IPS DF 6.9 (cell line): ENCODE data around the gene ZNF543.
A peak's percentile ranks its signal among the peaks of the same experiment; 100 is the strongest.

Experiments used
- DNase-seq: peaks from one replicate; pipeline ENCODE4 v3.0.0-alpha.2; 2013; ENCODE audit warnings: low read depth, low spot score
- H3K27ac ChIP-seq: one replicate; pipeline ENCODE4 v1.5.1; 2013; ENCODE audit warnings: low read length, control low read depth
- H3K27me3 ChIP-seq: 2 replicates; pipeline ENCODE4 v1.6.1; 2013; ENCODE audit warnings: mild to moderate bottlenecking, low read length; ENCODE audit not compliant: control insufficient read depth, insufficient read depth
- H3K36me3 ChIP-seq: 2 replicates; pipeline ENCODE4 v1.6.1; 2013; ENCODE audit warnings: low read length; ENCODE audit not compliant: control insufficient read depth, insufficient read depth
- H3K4me1 ChIP-seq: 2 replicates; pipeline ENCODE4 v1.6.1; 2013; ENCODE audit warnings: low read length; ENCODE audit not compliant: control insufficient read depth, insufficient read depth
- H3K4me3 ChIP-seq: 2 replicates; pipeline ENCODE4 v1.5.1; 2013; ENCODE audit warnings: mild to moderate bottlenecking, low read length
- H3K9me3 ChIP-seq: 2 replicates; pipeline ENCODE4 v1.6.1; 2013; ENCODE audit warnings: low read length, inconsistent platforms; ENCODE audit not compliant: control insufficient read depth, insufficient read depth
- WGBS: extraction: QIAGEN DNeasy Blood & Tissue Kit; methylation state at CpG from one replicate; pipeline ENCODE4 v1.1.7; 2013; ENCODE audit warnings: mixed read lengths, missing lambda C conversion rate; ENCODE audit not compliant: insufficient read length, insufficient coverage; 5-methylcytosine and 5-hydroxymethylcytosine counted together

The ZNF543 gene

DNA sequence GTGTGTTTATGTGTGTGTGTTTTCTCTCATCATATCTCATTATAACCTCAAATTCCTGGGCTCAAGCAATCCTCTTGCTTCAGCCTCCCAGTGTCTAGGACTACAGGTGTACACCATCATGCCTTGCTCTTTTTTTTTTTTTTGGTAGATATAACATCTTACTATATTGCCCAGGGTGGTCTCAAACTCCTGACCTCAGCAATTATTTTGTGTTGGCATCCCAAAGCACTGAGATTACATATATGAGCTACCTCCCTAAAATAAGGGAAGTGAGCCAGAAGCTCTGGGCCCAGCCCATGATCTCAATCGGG is 448 bp upstream of the ZNF543 start:
- Histone ChIP-seq H3K36me3 (no peaks in the 10 kb centered on the region), H3K27me3 (no peaks in the 10 kb centered on the region), H3K9me3 (no peaks in the 10 kb centered on the region), H3K27ac (no peak overlapping the region), H3K4me1 (no peaks in the 10 kb centered on the region), H3K4me3 (peak overlapping the region; percentile 66; the same call in 1 of the 2 replicates)
- no CpG with 5 or more reads among the region's 1 CpG for WGBS
- no peak for DNase-seq

DNA sequence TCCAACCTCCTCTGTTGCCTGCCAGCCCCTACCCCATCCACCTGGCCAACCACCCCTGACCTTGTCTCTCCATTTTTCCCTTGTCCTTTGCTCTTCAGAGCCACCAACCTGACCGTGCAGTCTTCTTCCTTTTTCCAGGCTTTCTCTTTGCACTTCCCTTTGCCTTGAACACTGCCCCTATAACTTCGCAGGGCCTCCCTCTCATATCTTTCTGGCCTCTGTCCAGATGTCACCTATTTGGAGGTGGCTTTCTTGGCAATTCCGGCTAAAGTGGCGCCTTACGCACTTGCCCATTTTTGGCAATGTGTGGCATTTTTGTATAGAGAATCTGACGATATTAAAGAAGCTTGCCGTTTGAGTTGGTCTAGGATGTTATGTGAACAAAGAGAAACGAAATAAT is 844 bp downstream of the ZNF543 start:
- WGBS = no CpG with 5 or more reads among the region's 8 CpGs
- no peaks in the 10 kb centered on the region for H3K9me3 ChIP-seq
- H3K4me3 ChIP-seq = peak overlapping the region; percentile 66; the same call in 1 of the 2 replicates
- no peaks in the 10 kb centered on the region for H3K36me3 ChIP-seq
- no peaks in the 10 kb centered on the region for H3K4me1 ChIP-seq
- no peak overlapping the region for H3K27ac ChIP-seq
- DNase-seq = no peak
- H3K27me3 ChIP-seq = no peaks in the 10 kb centered on the region

GRCh38 chr19:57321751-57322150 is 1.5 kb downstream of the ZNF543 start:
- H3K36me3 ChIP-seq = peaks cover 2% of the 10 kb centered on the region; the same call in 1 of the 2 replicates
- H3K9me3 ChIP-seq = no peaks in the 10 kb centered on the region
- no CpG with 5 or more reads among the region's 3 CpGs for WGBS
- H3K4me1 ChIP-seq = no peaks in the 10 kb centered on the region
- no peak overlapping the region for H3K27ac ChIP-seq
- no peaks in the 10 kb centered on the region for H3K27me3 ChIP-seq
- no peak for DNase-seq
- no peak overlapping the region for H3K4me3 ChIP-seq

- Histone ChIP-seq H3K36me3 (peaks cover 12% of the 10 kb centered on the region; the same call in 1 of the 2 replicates), H3K27me3 (no peaks in the 10 kb centered on the region), H3K27ac (no peak overlapping the region), H3K4me1 (no peaks in the 10 kb centered on the region), H3K9me3 (no peaks in the 10 kb centered on the region), H3K4me3 (no peak overlapping the region)
- DNase-seq = no peak
Observed at GRCh38 chr19:57324992-57325391, 4.7 kb downstream of the ZNF543 start.

DNA sequence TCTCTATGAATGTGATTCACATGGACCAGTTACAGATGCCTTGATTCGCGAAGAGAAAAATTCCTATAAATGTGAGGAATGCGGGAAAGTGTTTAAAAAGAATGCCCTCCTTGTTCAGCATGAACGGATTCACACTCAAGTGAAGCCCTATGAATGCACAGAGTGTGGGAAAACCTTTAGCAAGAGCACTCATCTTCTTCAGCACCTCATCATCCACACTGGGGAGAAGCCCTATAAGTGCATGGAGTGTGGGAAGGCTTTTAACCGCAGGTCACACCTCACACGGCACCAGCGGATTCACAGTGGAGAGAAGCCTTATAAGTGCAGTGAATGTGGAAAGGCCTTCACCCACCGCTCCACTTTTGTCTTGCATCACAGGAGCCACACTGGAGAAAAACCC is 7.7 kb downstream of the ZNF543 start:
- H3K27me3 ChIP-seq = no peaks in the 10 kb centered on the region
- H3K4me3 ChIP-seq = no peak overlapping the region
- H3K9me3 ChIP-seq = no peaks in the 10 kb centered on the region
- no peak for DNase-seq
- peaks cover 12% of the 10 kb centered on the region; the same call in 1 of the 2 replicates for H3K36me3 ChIP-seq
- no CpG with 5 or more reads among the region's 8 CpGs for WGBS
- H3K4me1 ChIP-seq = no peaks in the 10 kb centered on the region
- H3K27ac ChIP-seq = no peak overlapping the region

DNA sequence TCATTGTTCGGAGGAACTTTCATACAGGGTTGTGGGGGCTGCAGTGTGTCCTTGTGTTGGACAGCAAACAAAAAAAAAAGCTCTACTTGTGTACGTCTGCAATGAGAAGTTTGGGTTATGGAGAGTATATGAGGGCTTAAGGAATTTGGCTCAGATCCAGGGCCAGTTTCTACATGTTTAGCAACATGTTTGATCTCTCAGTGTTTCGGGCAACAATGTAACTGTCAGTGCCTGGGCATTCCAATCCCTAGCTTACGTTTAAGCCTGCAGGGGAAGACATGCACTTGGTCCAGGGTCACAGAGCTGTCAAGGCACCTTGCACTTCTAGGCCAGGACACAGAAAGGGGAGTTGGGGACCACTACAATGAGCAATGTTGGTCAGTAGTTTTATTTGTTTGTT is 13.9 kb downstream of the ZNF543 start:
- Histone ChIP-seq H3K4me3 (no peak overlapping the region), H3K27ac (no peak overlapping the region), H3K36me3 (no peaks in the 10 kb centered on the region; the same call in 1 of the 2 replicates), H3K9me3 (no peaks in the 10 kb centered on the region), H3K4me1 (no peaks in the 10 kb centered on the region), H3K27me3 (no peaks in the 10 kb centered on the region)
- no peak for DNase-seq
- WGBS = no CpG with 5 or more reads among the region's 4 CpGs

- Histone ChIP-seq H3K27me3 (no peaks in the 10 kb centered on the region), H3K9me3 (no peaks in the 10 kb centered on the region), H3K27ac (no peak overlapping the region), H3K4me3 (no peak overlapping the region), H3K36me3 (no peaks in the 10 kb centered on the region), H3K4me1 (no peaks in the 10 kb centered on the region)
- no CpG with 5 or more reads among the region's 3 CpGs for WGBS
- no peak for DNase-seq
Observed at GRCh38 chr19:57338877-57339276, 18.6 kb downstream of the ZNF543 start.

GRCh38 chr19:57342582-57342981 is 22.3 kb downstream of the ZNF543 start:
- DNase-seq = no peak
- H3K4me1 ChIP-seq = no peaks in the 10 kb centered on the region
- H3K36me3 ChIP-seq = no peaks in the 10 kb centered on the region
- no peaks in the 10 kb centered on the region for H3K27me3 ChIP-seq
- WGBS = no CpG with 5 or more reads among the region's 6 CpGs
- no peaks in the 10 kb centered on the region for H3K9me3 ChIP-seq
- H3K4me3 ChIP-seq = no peak overlapping the region
- no peak overlapping the region for H3K27ac ChIP-seq

DNA sequence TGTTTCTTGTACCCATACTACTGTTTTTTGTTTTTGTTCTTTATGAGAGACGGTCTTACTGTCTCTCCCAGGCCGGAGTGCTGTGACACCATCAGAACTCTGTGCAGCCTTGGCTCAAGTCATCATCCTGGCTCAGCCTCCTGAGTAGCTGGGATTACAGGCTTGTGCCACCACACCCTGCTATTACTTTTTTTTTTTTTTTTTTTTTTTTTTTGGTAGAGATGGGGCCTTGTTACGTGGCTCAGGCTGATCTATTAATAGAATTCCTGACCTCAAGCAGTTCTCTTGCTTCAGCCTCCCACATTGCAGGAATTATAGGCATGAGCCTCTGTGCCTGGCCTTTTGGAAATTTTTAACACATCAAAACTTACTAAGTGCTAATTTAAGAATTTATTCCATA is 27.9 kb downstream of the ZNF543 start:
- no peaks in the 10 kb centered on the region for H3K27me3 ChIP-seq
- no peaks in the 10 kb centered on the region for H3K36me3 ChIP-seq
- no peaks in the 10 kb centered on the region for H3K4me1 ChIP-seq
- DNase-seq = no peak
- no peak overlapping the region for H3K4me3 ChIP-seq
- H3K27ac ChIP-seq = no peak overlapping the region
- WGBS = no CpG with 5 or more reads among the region's 3 CpGs
- no peaks in the 10 kb centered on the region for H3K9me3 ChIP-seq

DNA sequence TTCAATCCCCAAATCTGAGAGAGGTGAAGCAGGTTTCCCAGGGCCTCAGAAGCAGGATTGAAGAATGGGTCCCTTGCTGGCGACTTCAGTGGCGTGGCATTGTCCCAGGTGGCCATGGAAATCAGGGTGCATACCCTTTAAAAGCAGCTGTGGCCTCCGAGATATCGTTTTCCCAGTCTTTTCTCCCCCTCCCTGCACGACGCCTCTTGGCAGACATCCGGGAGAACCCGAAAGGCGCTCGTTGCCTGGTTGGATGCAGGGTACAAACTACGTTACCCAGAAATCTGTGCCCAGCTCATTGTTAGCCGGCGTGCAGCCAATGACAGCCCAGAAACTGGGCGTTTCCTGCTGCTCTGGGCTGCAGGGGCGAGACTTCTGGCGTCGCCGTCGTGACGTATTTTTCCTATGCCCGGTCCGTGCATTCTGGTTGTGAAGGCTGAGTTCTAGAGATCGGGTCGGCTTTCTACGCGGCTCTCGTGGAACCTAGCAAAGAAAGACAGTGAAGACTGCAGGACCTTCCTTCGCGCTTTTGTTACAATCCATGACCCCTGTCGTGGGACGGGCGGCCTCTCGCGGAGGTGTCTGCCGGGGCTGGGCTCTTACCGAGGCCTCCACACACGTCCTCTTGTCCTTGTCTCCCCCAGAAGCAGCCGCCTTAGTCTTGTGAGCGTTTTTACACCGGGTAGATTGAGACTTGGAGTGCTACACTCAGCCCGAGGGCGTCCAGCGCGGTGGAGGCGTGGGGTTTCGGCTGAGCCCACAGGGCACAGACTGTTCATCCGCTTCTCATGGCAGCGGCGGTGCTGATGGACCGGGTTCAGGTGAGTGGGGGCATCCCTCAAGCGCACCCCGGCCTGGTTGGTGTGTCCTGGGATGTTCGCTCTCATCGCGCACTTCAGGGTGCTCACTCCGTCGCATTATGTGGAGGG is 30.9 kb downstream of the ZNF543 start, which contains the start of gene ZNF304:
Gene ZNF304, plus strand, starts transcription at position 395 of the 929 bp plus-strand sequence. Its CDS starts 394 bp downstream, at position 789.
- Histone ChIP-seq H3K27me3 (no peaks in the 10 kb centered on the region), H3K4me3 (peak within 1 kb of the TSS; percentile 87), H3K36me3 (peaks cover 11% of the 10 kb centered on the region; the same call in 1 of the 2 replicates), H3K27ac (no peak within 1 kb of the TSS), H3K9me3 (no peaks in the 10 kb centered on the region), H3K4me1 (no peaks in the 10 kb centered on the region)
- peak; percentile 95 for DNase-seq
- WGBS = no CpG with 5 or more reads among the region's 57 CpGs

DNA sequence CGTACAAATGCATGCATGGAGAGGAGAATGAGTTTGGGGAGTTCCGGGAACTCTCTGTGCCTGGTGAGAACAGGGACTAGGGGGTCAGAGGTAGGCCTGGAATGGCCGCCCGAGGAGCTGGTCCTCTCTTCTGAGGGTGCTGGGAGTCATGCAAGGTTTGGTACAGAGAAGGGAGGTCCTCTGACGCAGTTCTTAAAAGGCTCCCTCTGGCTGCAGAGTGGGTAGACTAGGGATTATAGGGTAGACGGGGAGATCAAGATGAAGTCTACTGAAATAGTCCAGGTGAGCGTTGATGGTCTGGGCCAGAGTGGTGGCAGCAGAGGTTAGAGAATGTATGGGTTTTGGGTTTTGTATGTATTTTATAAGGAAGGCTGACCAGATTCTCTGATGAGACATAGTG is 31.6 kb downstream of the ZNF543 start:
- H3K4me3 ChIP-seq = peak overlapping the region; percentile 87; the same call in 1 of the 2 replicates
- no peak for DNase-seq
- no peaks in the 10 kb centered on the region for H3K27me3 ChIP-seq
- H3K9me3 ChIP-seq = no peaks in the 10 kb centered on the region
- H3K36me3 ChIP-seq = peaks cover 17% of the 10 kb centered on the region; the same call in 1 of the 2 replicates
- no peaks in the 10 kb centered on the region for H3K4me1 ChIP-seq
- H3K27ac ChIP-seq = no peak overlapping the region
- WGBS = no CpG with 5 or more reads among the region's 7 CpGs
